ENCODE measurements around the gene CAPN15. TPM values are rescaled to one million over a fixed set of nuclear protein-coding genes. Genes with fewer than 3 reads are reported as not detected.

The CAPN15 gene
- polyA plus RNA-seq, 1 of the 3 experiments (the other 2 are of a cell fraction): 22.9 TPM

GRCh38 chr16:595942-596735 lies 68.6 kb downstream of the CAPN15 start:
- Histone ChIP-seq H3K4me3 (ENCODE audit: low read depth in 2 of 2, low read length in 1 of 2) (no peak overlapping the region), H3F3A (replicated peaks; ENCODE audit: insufficient read depth) (peaks cover 5% of the 10 kb centered on the region), H3K9ac (no peak overlapping the region), H4K20me1 (ENCODE audit: insufficient read depth) (peaks cover 47% of the 10 kb centered on the region), H3K27ac (ENCODE audit: low read depth in 2 of 2, low read length in 1 of 2) (no peak overlapping the region), H3K4me2 (no peak overlapping the region), H2AFZ (ENCODE audit: low read depth) (no peak overlapping the region), H3K9me3 (no peaks in the 10 kb centered on the region), H3K4me1 (ENCODE audit: control insufficient read depth in 1 of 2, insufficient read depth in 2 of 2, low read depth in 1 of 2, low read length in 1 of 2) (peaks cover 0 to 5% of the 10 kb centered on the region in 2 experiments; a peak in 1 of 4 replicates), H3K9me2 (no peaks in the 10 kb centered on the region), H3K79me2 (ENCODE audit: insufficient read depth) (peaks cover 67% of the 10 kb centered on the region), H3K36me3 (replicated peaks in 1 of 2; ENCODE audit: control insufficient read depth in 1 of 2, insufficient read depth in 2 of 2, low read length in 1 of 2) (peaks cover 0 to 2% of the 10 kb centered on the region in 2 experiments), H3K27me3 (ENCODE audit: insufficient read depth) (no peaks in the 10 kb centered on the region)
- TF ChIP-seq SIN3A (IDR thresholded peaks at IDR 0.05; ENCODE audit: borderline replicate concordance, low read depth, low read length) (no peak), POLR2AphosphoS5 (IDR thresholded peaks at IDR 0.05; ENCODE audit: low read depth, low read length) (no peak), GATA2 (CRISPR knock-in tag; IDR thresholded peaks at IDR 0.05) (no peak), TAF1 (IDR thresholded peaks at IDR 0.05; ENCODE audit: borderline replicate concordance, low read depth, low read length) (no peak), JUND (IDR thresholded peaks at IDR 0.05) (no peak), RFX5 (IDR thresholded peaks at IDR 0.05; ENCODE audit: low read length) (no peak), CTCF (IDR thresholded peaks at IDR 0.05) (no peak), TCF12 (IDR thresholded peaks at IDR 0.05) (no peak), FOXJ3 (CRISPR knock-in tag; IDR thresholded peaks at IDR 0.05) (no peak), FOSL2 (IDR thresholded peaks at IDR 0.05; ENCODE audit: borderline replicate concordance, low read depth) (no peak), RCOR1 (IDR thresholded peaks at IDR 0.05; ENCODE audit: low read length) (no peak), RAD21 (IDR thresholded peaks at IDR 0.05; ENCODE audit: low read length) (no peak), MXI1 (IDR thresholded peaks at IDR 0.05; ENCODE audit: low read depth, low read length) (no peak)
- TF ChIP-seq, protein P1, sequence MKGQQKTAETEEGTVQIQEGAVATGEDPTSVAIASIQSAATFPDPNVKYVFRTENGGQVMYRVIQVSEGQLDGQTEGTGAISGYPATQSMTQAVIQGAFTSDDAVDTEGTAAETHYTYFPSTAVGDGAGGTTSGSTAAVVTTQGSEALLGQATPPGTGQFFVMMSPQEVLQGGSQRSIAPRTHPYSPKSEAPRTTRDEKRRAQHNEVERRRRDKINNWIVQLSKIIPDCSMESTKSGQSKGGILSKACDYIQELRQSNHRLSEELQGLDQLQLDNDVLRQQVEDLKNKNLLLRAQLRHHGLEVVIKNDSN (IDR thresholded peaks at IDR 0.05; ENCODE audit: borderline replicate concordance, low read depth): no peak
- TF ChIP-seq, protein P2, sequence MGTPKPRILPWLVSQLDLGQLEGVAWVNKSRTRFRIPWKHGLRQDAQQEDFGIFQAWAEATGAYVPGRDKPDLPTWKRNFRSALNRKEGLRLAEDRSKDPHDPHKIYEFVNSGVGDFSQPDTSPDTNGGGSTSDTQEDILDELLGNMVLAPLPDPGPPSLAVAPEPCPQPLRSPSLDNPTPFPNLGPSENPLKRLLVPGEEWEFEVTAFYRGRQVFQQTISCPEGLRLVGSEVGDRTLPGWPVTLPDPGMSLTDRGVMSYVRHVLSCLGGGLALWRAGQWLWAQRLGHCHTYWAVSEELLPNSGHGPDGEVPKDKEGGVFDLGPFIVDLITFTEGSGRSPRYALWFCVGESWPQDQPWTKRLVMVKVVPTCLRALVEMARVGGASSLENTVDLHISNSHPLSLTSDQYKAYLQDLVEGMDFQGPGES (IDR thresholded peaks at IDR 0.05; ENCODE audit: low read depth, low read length): no peak
- TF ChIP-seq, protein P3, sequence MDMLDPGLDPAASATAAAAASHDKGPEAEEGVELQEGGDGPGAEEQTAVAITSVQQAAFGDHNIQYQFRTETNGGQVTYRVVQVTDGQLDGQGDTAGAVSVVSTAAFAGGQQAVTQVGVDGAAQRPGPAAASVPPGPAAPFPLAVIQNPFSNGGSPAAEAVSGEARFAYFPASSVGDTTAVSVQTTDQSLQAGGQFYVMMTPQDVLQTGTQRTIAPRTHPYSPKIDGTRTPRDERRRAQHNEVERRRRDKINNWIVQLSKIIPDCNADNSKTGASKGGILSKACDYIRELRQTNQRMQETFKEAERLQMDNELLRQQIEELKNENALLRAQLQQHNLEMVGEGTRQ (IDR thresholded peaks at IDR 0.05; ENCODE audit: borderline replicate concordance, low read depth, low read length): no peak
- WGBS (ENCODE audit: low lambda C conversion rate): 96% methylated on average over 34 of the region's 34 CpGs
- DNase-seq: no peak
- ChIA-PET CTCF (interaction anchor here (0.9 kb wide), 1 partner anchor 28 kb away, joined by 3 read pairs; no protein-coding TSS in a partner anchor), POLR2A (interaction anchor here (0.9 kb wide), 1 partner anchor 70 kb away, joined by 4 read pairs; no protein-coding TSS in a partner anchor)

Measured in SK-N-SH (cell line).